Transverse colon (tissue), 4 donors: ENCODE measurements around the gene XPNPEP3.

Experiments
- CTCF ChIP-seq, 5 experiments: fragments of 200-600 bp in 3 of 5; fragments of 450-650 bp in 2 of 5; sonication (generic) in 3 of 5; IDR thresholded peaks; 1 replicate in 2 of 5; 2 replicates in 3 of 5; pipeline ENCODE4 v1.5.1; 2016 to 2017; ENCODE audit warnings: antibody characterized with exemption in 5 of 5, inconsistent platforms in 3 of 5, mild to moderate bottlenecking in 2 of 5, moderate library complexity in 1 of 5
- POLR2A ChIP-seq: fragments of 450-650 bp; IDR thresholded peaks from one replicate; pipeline ENCODE4 v1.6.1; 2016; ENCODE audit warnings: antibody characterized with exemption, mild to moderate bottlenecking, moderate library complexity
- POLR2AphosphoS5 ChIP-seq, 3 donors: sonication (generic); formaldehyde crosslinking; IDR thresholded peaks; one replicate each; pipeline ENCODE4 v1.6.1; 2016; ENCODE audit warnings: antibody characterized with exemption in 3 of 3

GRCh38 chr22:40867109-40867508 lies 10.2 kb downstream of the XPNPEP3 start:
- no peak for TF ChIP-seq POLR2A
- no peak for TF ChIP-seq CTCF (IDR thresholded peaks at IDR 0.05)
- TF ChIP-seq POLR2AphosphoS5 (IDR thresholded peaks at IDR 0.05), result no peak
